Testis (tissue), 2 donors: Measurements from ENCODE around the gene MACROD1.

Source experiments
- POLR2A ChIP-seq: fragments of 450-650 bp; IDR thresholded peaks from one replicate; pipeline ENCODE4 v1.6.1; 2017; ENCODE audit warnings: antibody characterized with exemption, mild to moderate bottlenecking, moderate library complexity
- TF ChIP-seq, protein P1 (sequence below), 3 experiments: fragments of 450-650 bp in 2 of 3; fragments of 200-600 bp in 1 of 3; sonication (generic) in 1 of 3; IDR thresholded peaks; one replicate each; pipeline ENCODE4 v1.5.1; 2016 to 2019; ENCODE audit warnings: antibody characterized with exemption in 3 of 3, mild to moderate bottlenecking in 2 of 3, moderate library complexity in 1 of 3

DNA sequence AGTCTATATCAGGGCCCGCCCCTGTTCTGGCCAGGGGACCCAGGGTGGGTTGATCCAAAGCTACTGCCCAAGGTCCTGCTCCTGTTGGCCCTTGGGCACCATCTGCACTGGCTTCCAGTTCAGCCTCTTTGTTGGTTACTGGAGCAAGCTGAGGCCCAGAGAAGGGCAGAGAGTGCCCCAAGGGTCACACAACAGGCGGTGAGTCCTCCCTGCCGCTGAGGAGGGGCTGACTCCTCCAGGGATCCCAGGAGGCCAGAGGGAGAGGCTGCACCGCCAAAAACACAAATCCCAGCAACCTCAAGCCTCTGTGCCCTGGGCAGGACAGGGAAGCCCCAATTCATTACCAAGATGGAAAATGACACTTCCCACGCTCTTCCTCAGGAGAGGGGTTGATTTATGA, 61.3 kb downstream of the MACROD1 start:
- TF ChIP-seq, protein P1, sequence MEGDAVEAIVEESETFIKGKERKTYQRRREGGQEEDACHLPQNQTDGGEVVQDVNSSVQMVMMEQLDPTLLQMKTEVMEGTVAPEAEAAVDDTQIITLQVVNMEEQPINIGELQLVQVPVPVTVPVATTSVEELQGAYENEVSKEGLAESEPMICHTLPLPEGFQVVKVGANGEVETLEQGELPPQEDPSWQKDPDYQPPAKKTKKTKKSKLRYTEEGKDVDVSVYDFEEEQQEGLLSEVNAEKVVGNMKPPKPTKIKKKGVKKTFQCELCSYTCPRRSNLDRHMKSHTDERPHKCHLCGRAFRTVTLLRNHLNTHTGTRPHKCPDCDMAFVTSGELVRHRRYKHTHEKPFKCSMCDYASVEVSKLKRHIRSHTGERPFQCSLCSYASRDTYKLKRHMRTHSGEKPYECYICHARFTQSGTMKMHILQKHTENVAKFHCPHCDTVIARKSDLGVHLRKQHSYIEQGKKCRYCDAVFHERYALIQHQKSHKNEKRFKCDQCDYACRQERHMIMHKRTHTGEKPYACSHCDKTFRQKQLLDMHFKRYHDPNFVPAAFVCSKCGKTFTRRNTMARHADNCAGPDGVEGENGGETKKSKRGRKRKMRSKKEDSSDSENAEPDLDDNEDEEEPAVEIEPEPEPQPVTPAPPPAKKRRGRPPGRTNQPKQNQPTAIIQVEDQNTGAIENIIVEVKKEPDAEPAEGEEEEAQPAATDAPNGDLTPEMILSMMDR (IDR thresholded peaks at IDR 0.05) = no peak
- TF ChIP-seq POLR2A = no peak
